ENCODE data around the gene TRIM62.

DNA sequence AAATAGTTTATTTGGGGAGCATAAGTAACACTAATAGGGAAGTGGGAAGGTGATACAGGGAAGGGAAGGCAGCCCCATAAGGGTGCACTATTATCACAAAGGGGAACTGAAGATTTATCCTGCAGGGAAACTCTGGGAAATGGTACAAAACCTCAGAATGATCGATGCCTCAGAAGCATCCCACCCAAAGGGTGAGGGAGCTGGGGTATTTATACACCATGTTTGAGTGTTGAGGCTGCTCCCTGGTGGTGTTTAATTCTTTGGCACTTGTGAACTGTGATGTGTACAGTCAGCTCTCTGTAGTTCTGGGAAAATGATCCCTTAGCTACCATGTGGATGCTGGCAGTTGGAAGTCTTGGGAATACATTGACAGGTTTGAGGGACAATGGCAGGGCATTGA, 5.1 kb upstream of the TRIM62 start:
- TF ChIP-seq, protein P1, sequence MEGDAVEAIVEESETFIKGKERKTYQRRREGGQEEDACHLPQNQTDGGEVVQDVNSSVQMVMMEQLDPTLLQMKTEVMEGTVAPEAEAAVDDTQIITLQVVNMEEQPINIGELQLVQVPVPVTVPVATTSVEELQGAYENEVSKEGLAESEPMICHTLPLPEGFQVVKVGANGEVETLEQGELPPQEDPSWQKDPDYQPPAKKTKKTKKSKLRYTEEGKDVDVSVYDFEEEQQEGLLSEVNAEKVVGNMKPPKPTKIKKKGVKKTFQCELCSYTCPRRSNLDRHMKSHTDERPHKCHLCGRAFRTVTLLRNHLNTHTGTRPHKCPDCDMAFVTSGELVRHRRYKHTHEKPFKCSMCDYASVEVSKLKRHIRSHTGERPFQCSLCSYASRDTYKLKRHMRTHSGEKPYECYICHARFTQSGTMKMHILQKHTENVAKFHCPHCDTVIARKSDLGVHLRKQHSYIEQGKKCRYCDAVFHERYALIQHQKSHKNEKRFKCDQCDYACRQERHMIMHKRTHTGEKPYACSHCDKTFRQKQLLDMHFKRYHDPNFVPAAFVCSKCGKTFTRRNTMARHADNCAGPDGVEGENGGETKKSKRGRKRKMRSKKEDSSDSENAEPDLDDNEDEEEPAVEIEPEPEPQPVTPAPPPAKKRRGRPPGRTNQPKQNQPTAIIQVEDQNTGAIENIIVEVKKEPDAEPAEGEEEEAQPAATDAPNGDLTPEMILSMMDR (conservative IDR thresholded peaks at IDR 0.05; ENCODE audit: low read depth in 2 of 2) = no peak
- TF ChIP-seq EZH2phosphoT487 (IDR thresholded peaks at IDR 0.05; ENCODE audit: unreplicated experiment) = no peak
- no peak for TF ChIP-seq JUNB (IDR thresholded peaks at IDR 0.05; ENCODE audit: unreplicated experiment)
- TF ChIP-seq EZH2 (IDR thresholded peaks at IDR 0.05; ENCODE audit: low read depth, unreplicated experiment) = no peak
- TF ChIP-seq POLR2AphosphoS5 (IDR thresholded peaks at IDR 0.05; ENCODE audit: low read depth) = no peak
- TF ChIP-seq CREB1 (CRISPR knock-in tag; IDR thresholded peaks at IDR 0.05; ENCODE audit: low read depth) = no peak
- no peak for TF ChIP-seq REST (IDR thresholded peaks at IDR 0.05; ENCODE audit: unreplicated experiment)
- TF ChIP-seq ETS1 (IDR thresholded peaks at IDR 0.05) = no peak
- TF ChIP-seq ZNF114 (CRISPR knock-in tag; IDR thresholded peaks at IDR 0.05) = no peak
- TF ChIP-seq, protein P2, sequence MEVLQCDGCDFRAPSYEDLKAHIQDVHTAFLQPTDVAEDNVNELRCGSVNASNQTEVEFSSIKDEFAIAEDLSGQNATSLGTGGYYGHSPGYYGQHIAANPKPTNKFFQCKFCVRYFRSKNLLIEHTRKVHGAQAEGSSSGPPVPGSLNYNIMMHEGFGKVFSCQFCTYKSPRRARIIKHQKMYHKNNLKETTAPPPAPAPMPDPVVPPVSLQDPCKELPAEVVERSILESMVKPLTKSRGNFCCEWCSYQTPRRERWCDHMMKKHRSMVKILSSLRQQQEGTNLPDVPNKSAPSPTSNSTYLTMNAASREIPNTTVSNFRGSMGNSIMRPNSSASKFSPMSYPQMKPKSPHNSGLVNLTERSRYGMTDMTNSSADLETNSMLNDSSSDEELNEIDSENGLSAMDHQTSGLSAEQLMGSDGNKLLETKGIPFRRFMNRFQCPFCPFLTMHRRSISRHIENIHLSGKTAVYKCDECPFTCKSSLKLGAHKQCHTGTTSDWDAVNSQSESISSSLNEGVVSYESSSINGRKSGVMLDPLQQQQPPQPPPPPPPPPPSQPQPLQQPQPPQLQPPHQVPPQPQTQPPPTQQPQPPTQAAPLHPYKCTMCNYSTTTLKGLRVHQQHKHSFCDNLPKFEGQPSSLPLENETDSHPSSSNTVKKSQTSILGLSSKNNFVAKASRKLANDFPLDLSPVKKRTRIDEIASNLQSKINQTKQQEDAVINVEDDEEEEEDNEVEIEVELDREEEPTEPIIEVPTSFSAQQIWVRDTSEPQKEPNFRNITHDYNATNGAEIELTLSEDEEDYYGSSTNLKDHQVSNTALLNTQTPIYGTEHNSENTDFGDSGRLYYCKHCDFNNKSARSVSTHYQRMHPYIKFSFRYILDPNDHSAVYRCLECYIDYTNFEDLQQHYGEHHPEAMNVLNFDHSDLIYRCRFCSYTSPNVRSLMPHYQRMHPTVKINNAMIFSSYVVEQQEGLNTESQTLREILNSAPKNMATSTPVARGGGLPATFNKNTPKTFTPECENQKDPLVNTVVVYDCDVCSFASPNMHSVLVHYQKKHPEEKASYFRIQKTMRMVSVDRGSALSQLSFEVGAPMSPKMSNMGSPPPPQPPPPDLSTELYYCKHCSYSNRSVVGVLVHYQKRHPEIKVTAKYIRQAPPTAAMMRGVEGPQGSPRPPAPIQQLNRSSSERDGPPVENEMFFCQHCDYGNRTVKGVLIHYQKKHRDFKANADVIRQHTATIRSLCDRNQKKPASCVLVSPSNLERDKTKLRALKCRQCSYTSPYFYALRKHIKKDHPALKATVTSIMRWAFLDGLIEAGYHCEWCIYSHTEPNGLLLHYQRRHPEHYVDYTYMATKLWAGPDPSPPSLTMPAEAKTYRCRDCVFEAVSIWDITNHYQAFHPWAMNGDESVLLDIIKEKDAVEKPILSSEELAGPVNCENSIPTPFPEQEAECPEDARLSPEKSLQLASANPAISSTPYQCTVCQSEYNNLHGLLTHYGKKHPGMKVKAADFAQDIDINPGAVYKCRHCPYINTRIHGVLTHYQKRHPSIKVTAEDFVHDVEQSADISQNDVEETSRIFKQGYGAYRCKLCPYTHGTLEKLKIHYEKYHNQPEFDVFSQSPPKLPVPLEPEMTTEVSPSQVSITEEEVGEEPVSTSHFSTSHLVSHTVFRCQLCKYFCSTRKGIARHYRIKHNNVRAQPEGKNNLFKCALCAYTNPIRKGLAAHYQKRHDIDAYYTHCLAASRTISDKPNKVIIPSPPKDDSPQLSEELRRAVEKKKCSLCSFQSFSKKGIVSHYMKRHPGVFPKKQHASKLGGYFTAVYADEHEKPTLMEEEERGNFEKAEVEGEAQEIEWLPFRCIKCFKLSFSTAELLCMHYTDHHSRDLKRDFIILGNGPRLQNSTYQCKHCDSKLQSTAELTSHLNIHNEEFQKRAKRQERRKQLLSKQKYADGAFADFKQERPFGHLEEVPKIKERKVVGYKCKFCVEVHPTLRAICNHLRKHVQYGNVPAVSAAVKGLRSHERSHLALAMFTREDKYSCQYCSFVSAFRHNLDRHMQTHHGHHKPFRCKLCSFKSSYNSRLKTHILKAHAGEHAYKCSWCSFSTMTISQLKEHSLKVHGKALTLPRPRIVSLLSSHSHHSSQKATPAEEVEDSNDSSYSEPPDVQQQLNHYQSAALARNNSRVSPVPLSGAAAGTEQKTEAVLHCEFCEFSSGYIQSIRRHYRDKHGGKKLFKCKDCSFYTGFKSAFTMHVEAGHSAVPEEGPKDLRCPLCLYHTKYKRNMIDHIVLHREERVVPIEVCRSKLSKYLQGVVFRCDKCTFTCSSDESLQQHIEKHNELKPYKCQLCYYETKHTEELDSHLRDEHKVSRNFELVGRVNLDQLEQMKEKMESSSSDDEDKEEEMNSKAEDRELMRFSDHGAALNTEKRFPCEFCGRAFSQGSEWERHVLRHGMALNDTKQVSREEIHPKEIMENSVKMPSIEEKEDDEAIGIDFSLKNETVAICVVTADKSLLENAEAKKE (CRISPR knock-in tag; IDR thresholded peaks at IDR 0.05) = no peak
- TF ChIP-seq STAT1 (IDR thresholded peaks at IDR 0.05; ENCODE audit: unreplicated experiment) = no peak
- TF ChIP-seq ZNF331 (CRISPR knock-in tag; IDR thresholded peaks at IDR 0.05; ENCODE audit: low read depth) = no peak

Data from GM23338 (cell line).